Regular cardiac myocyte (primary cell): ENCODE data around the gene CNKSR1. TPM values are rescaled to one million over a fixed set of nuclear protein-coding genes. Genes with fewer than 3 reads are reported as not detected.

Experiments used
- total RNA-seq: library from RNA; depleted of rRNA; stranded (reverse); fragments of >200 nt; gene quantifications from 2 replicates; pipeline ENCODE4 v1.2.3, GENCODE V29; 2014

The CNKSR1 gene
- total RNA-seq: 0.19 and 0.85 TPM in 2 replicates

GRCh38 chr1:26177182-26177684 is at the start of gene CNKSR1:
TSS of gene CNKSR1 (plus strand) at chr1:26177491. CDS start at chr1:26177548, 57 bp downstream.

GRCh38 chr1:26158908-26159742 is 18.2 kb upstream of the CNKSR1 start, which contains the start of gene FAM110D:
TSS of gene FAM110D (plus strand) at chr1:26159079. CDS start at chr1:26161292, 2,213 bp downstream.

DNA sequence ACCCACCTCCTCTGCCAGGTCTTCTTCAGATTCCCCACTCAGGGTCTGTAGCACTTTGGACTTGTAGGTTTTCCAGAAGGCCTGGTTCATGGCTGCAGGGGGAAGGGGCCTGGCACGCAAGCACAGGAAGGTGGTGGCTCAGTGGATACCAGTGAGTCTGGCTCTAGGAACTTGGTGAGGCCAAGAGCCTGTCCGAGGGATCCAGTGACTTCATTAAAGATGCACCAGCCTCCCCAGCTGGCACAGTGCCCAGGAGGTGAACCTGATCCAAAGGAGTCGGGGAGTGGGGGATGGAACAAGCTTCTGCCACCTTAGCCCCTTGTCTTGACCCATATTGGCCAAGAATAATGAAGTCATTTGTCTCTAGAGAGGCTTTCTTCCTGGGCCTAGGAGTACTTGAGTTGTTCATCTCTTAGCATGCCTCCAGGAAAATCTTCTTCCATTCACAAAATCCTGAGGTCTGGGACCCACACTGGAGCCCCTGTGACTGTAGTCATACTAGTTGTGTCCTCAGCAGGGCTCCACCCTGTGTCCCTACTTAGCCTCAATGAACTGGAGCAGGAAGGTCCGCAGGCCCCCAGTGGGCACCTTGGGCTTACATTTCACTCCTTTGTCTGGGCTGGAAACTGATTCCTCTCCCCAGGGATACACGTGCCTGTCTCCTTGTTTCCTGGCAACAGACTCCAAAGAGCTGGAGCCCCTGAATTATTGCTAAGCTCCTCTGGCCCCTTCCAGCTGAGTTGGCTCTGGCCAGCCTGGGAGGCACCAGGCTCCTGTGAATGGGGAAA is 8.7 kb upstream of the CNKSR1 start, which contains the start of gene C1orf232:
TSS of gene C1orf232 (minus strand) at position 554 of the 788 bp plus-strand sequence. CDS start at position 90, 464 bp downstream.

GRCh38 chr1:26169669-26170471 is 7.4 kb upstream of the CNKSR1 start, which contains the start of gene ZNF593:
TSS of gene ZNF593 (plus strand) at chr1:26169908. CDS start at chr1:26169984, 76 bp downstream.

DNA sequence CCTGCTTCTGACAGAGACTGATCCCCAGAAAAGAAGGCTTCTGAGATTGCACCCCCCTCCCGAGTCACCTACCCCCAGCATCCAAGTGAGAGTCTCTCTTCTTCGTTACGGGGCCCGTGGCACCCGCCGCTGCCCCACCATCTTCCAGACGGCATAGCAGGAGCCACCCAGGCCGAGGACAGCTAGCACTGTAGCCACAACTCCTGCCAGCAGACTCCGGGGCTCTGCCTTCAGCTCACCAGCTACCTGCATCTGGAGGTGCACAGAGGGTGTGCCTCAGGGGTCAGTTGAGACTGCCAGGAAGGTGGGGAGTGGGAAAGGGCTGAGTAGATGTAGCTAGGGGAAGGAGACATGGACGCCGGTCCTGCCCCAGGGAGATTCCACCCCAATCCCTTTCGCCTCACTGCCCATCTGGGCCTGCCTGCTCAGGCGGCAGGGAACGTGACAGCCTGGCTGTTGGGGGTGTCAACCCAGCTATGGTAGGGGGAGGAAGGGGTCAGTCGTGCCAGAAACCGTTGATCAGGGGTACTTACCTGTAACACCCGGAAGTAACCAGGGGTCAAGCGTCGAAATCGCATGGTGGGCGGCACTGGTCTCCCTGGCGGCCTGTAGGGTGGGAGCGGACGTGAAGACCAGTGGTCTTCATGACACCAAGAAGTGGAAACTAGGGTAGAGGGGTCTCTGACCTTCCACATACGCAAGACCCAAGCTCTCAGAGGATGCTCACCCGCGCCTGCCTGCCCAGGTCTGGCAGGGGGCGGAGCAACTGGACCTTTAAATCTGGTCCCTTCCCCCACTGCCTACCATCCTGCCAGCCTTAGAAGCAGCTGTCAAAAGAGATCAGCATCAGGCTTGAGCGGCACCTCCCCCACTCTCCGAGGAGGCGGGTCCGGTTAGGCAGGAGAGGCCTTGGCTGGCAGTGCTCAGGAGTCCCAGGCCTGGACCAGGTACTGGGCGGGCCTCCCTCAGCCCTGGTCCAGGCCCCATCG is 5.9 kb upstream of the CNKSR1 start, which contains the start of gene ZNF593OS:
TSS of gene ZNF593OS (minus strand) at position 749 of the 989 bp plus-strand sequence. CDS start at position 578, 171 bp downstream.

GRCh38 chr1:26190373-26190987 is 13.2 kb downstream of the CNKSR1 start, which contains the start of gene CATSPER4:
TSS of gene CATSPER4 (plus strand) at chr1:26190602. CDS start at chr1:26190628, 26 bp downstream.

DNA sequence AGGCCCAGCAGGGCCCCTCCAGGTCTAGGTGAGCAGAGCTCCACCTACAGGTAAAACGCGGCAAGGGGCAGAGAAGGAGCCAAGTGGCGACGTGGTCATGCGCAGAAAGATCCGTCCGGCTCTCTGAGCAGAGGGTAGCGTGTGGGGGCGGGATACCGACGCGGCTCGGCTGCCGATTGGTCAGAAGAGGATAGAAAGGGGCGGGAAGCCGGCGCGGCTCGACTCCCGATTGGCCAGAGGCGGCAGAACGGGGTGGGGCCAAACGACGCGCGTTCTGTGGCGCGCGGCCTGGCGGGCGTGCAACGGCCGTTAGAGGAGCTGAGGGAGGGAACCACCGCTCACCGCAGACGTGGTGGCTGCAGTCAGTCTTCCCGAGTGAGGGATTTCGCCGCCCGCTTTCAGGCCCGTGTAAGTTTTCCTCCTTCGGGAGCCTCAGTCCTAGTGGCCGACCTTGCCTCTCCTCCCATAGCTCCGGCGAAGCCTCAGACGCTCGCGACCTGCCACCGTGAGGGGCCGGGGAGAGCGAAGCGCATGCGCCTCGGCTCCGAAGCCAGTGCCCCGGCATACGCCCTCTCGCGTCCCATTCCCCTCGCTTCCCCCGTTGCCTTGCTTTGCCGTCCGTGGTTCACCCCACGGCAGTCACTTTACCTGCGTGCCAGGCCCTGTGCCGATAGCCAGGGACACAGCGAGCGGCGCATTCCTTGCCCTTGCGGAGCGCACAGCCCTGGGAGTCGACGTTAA is 56.8 kb downstream of the CNKSR1 start, which contains the start of gene CEP85:
TSS of gene CEP85 (plus strand) at position 298 of the 741 bp plus-strand sequence. CDS start 5,584 bp downstream, outside the sequence.

Other genes with a start within 250 kb of the CNKSR1 start
- gene PAFAH2, start 179.4 kb upstream of the CNKSR1 start, total RNA-seq: 9.0 and 11.1 TPM in 2 replicates
- 0.56 and 0.58 TPM in 2 replicates for gene EXTL1, start 155.7 kb upstream of the CNKSR1 start, total RNA-seq
- gene SLC30A2, start 131.4 kb upstream of the CNKSR1 start, total RNA-seq: not detected in 2 replicates
- under 0.01 TPM in 1 of 2 replicates, not detected in the other for gene TRIM63, start 109.9 kb upstream of the CNKSR1 start, total RNA-seq
- gene PDIK1L, start 65.7 kb upstream of the CNKSR1 start, total RNA-seq: 4.2 and 4.6 TPM in 2 replicates
- gene FAM110D, start 18.4 kb upstream of the CNKSR1 start, total RNA-seq: under 0.01 TPM in 1 of 2 replicates, not detected in the other
- not detected in 2 replicates for gene C1orf232, start 8.5 kb upstream of the CNKSR1 start, total RNA-seq
- gene ZNF593, start 7.6 kb upstream of the CNKSR1 start, total RNA-seq: 22.0 and 47.4 TPM in 2 replicates
- 0.28 TPM in 1 of 2 replicates, not detected in the other for gene ZNF593OS, start 5.7 kb upstream of the CNKSR1 start, total RNA-seq
- not detected in 2 replicates for gene CATSPER4, start 13.1 kb downstream of the CNKSR1 start, total RNA-seq
- gene CEP85, start 56.7 kb downstream of the CNKSR1 start, total RNA-seq: 7.3 and 11.1 TPM in 2 replicates
- 20.9 and 22.8 TPM in 2 replicates for gene SH3BGRL3, start 102.6 kb downstream of the CNKSR1 start, total RNA-seq
- gene UBXN11, start 129.1 kb downstream of the CNKSR1 start, total RNA-seq: 2.3 and 3.1 TPM in 2 replicates
- gene CD52, start 140.5 kb downstream of the CNKSR1 start, total RNA-seq: not detected in 2 replicates
- gene CRYBG2, start 176.6 kb downstream of the CNKSR1 start, total RNA-seq: under 0.01 TPM in 1 of 2 replicates, not detected in the other
- not detected in 2 replicates for gene ZNF683, start 195.3 kb downstream of the CNKSR1 start, total RNA-seq
- not detected in 2 replicates for gene LIN28A, start 233.3 kb downstream of the CNKSR1 start, total RNA-seq